ENCODE measurements around the gene KRTAP5-8. TPM values are rescaled to one million over a fixed set of nuclear protein-coding genes. Genes with fewer than 3 reads are reported as not detected.

Gene KRTAP5-8
- total RNA-seq, 1 donor = 0.36 TPM

- Histone ChIP-seq H3K4me3 (ENCODE audit: insufficient read depth, low read length) (no peak overlapping the region), H3K36me3 (ENCODE audit: insufficient read depth, low read length) (no peaks in the 10 kb centered on the region), H2AFZ (ENCODE audit: low read length) (no peak overlapping the region), H3K27me3 (ENCODE audit: insufficient read depth, low read length) (peaks cover 5% of the 10 kb centered on the region), H3K27ac (ENCODE audit: low read depth, low read length) (no peak overlapping the region), H3K9me3 (ENCODE audit: low read depth, low read length) (no peaks in the 10 kb centered on the region), H3K4me2 (ENCODE audit: insufficient read depth, low read length) (no peak overlapping the region), H4K20me1 (ENCODE audit: insufficient read depth, low read length) (no peaks in the 10 kb centered on the region), H3K4me1 (ENCODE audit: insufficient read depth, low read length) (no peaks in the 10 kb centered on the region), H3K79me2 (ENCODE audit: insufficient read depth, low read length) (no peaks in the 10 kb centered on the region)
- no peak for DNase-seq (ENCODE audit: insufficient read length, low spot score, missing footprints)
- TF ChIP-seq CTCF (IDR thresholded peaks at IDR 0.05; ENCODE audit: extremely low read depth, low read depth, low read length) = no peak
Measured at GRCh38 chr11:71555508-71555907, 17.7 kb downstream of the KRTAP5-8 start.

GRCh38 chr11:71556018-71556417 is 18.2 kb downstream of the KRTAP5-8 start:
- no peak overlapping the region for H3K27ac ChIP-seq (ENCODE audit: low read depth, low read length)
- H3K27me3 ChIP-seq (ENCODE audit: insufficient read depth, low read length) = peaks cover 5% of the 10 kb centered on the region
- no peak overlapping the region for H3K4me3 ChIP-seq (ENCODE audit: insufficient read depth, low read length)
- TF ChIP-seq CTCF (IDR thresholded peaks at IDR 0.05; ENCODE audit: extremely low read depth, low read depth, low read length) = no peak
- no peaks in the 10 kb centered on the region for H3K79me2 ChIP-seq (ENCODE audit: insufficient read depth, low read length)
- H3K9me3 ChIP-seq (ENCODE audit: low read depth, low read length) = no peaks in the 10 kb centered on the region
- no peaks in the 10 kb centered on the region for H3K4me1 ChIP-seq (ENCODE audit: insufficient read depth, low read length)
- no peak overlapping the region for H2AFZ ChIP-seq (ENCODE audit: low read length)
- no peaks in the 10 kb centered on the region for H3K36me3 ChIP-seq (ENCODE audit: insufficient read depth, low read length)
- H4K20me1 ChIP-seq (ENCODE audit: insufficient read depth, low read length) = no peaks in the 10 kb centered on the region
- H3K4me2 ChIP-seq (ENCODE audit: insufficient read depth, low read length) = no peak overlapping the region
- no peak for DNase-seq (ENCODE audit: insufficient read length, low spot score, missing footprints)

- Histone ChIP-seq H3K36me3 (ENCODE audit: insufficient read depth, low read length) (no peaks in the 10 kb centered on the region), H3K27me3 (ENCODE audit: insufficient read depth, low read length) (peaks cover 5% of the 10 kb centered on the region), H3K79me2 (ENCODE audit: insufficient read depth, low read length) (no peaks in the 10 kb centered on the region), H3K4me3 (ENCODE audit: insufficient read depth, low read length) (no peak overlapping the region), H3K4me2 (ENCODE audit: insufficient read depth, low read length) (no peak overlapping the region), H3K4me1 (ENCODE audit: insufficient read depth, low read length) (no peaks in the 10 kb centered on the region), H3K9me3 (ENCODE audit: low read depth, low read length) (no peaks in the 10 kb centered on the region), H2AFZ (ENCODE audit: low read length) (no peak overlapping the region), H3K27ac (ENCODE audit: low read depth, low read length) (no peak overlapping the region), H4K20me1 (ENCODE audit: insufficient read depth, low read length) (no peaks in the 10 kb centered on the region)
- TF ChIP-seq CTCF (IDR thresholded peaks at IDR 0.05; ENCODE audit: extremely low read depth, low read depth, low read length) = no peak
- no peak for DNase-seq (ENCODE audit: insufficient read length, low spot score, missing footprints)
Measured at GRCh38 chr11:71557257-71557656, 19.4 kb downstream of the KRTAP5-8 start.

GRCh38 chr11:71558996-71559395 is 21.2 kb downstream of the KRTAP5-8 start:
- Histone ChIP-seq H3K36me3 (ENCODE audit: insufficient read depth, low read length) (no peaks in the 10 kb centered on the region), H2AFZ (ENCODE audit: low read length) (no peak overlapping the region), H4K20me1 (ENCODE audit: insufficient read depth, low read length) (no peaks in the 10 kb centered on the region), H3K79me2 (ENCODE audit: insufficient read depth, low read length) (no peaks in the 10 kb centered on the region), H3K9me3 (ENCODE audit: low read depth, low read length) (no peaks in the 10 kb centered on the region), H3K4me1 (ENCODE audit: insufficient read depth, low read length) (no peaks in the 10 kb centered on the region), H3K27ac (ENCODE audit: low read depth, low read length) (no peak overlapping the region), H3K27me3 (ENCODE audit: insufficient read depth, low read length) (peaks cover 7% of the 10 kb centered on the region), H3K4me3 (ENCODE audit: insufficient read depth, low read length) (no peak overlapping the region), H3K4me2 (ENCODE audit: insufficient read depth, low read length) (no peak overlapping the region)
- no peak for DNase-seq (ENCODE audit: insufficient read length, low spot score, missing footprints)
- no peak for TF ChIP-seq CTCF (IDR thresholded peaks at IDR 0.05; ENCODE audit: extremely low read depth, low read depth, low read length)

Data from osteoblast (primary cell).